GM23338 (cell line): Measurements from ENCODE around the gene FLOT1. TPM values are rescaled to one million over a fixed set of nuclear protein-coding genes. Genes with fewer than 3 reads are reported as not detected.

Experiments
- ATAC-seq: fragments of 200-7000 bp; cut with Tn5 transposase; 3 replicates; pipeline ENCODE4 v1.9.1; 2020
- DNase-seq: peaks from one replicate; pipeline ENCODE4 v3.0.0-alpha.2; 2015; ENCODE audit warnings: low spot score
- H2AFZ ChIP-seq: fragments of 200-600 bp; sonication (generic); 2 replicates; pipeline ENCODE4 v1.8.0; 2016; ENCODE audit warnings: antibody characterized with exemption, mild to moderate bottlenecking, moderate library complexity
- H3F3A ChIP-seq: fragments of 200-600 bp; sonication (generic); replicated peaks from 2 replicates; pipeline ENCODE4 v1.8.0; 2017; ENCODE audit warnings: antibody characterized with exemption, mixed run types, low read depth
- H3K27ac ChIP-seq: fragments of 200-600 bp; sonication (generic); 2 replicates; pipeline ENCODE4 v1.6.1; 2016; ENCODE audit warnings: low read depth
- H3K27me3 ChIP-seq: fragments of 200-600 bp; sonication (generic); 2 replicates; pipeline ENCODE4 v1.8.0; 2016; ENCODE audit warnings: mild to moderate bottlenecking, mixed run types, moderate library complexity; ENCODE audit not compliant: insufficient read depth
- H3K36me3 ChIP-seq: fragments of 200-600 bp; sonication (generic); 2 replicates; pipeline ENCODE4 v1.8.0; 2016; ENCODE audit warnings: mild to moderate bottlenecking; ENCODE audit not compliant: insufficient read depth
- H3K4me1 ChIP-seq: fragments of 200-600 bp; sonication (generic); 2 replicates; pipeline ENCODE4 v1.8.0; 2016; ENCODE audit warnings: mild to moderate bottlenecking, moderate library complexity; ENCODE audit not compliant: insufficient read depth
- H3K4me2 ChIP-seq: fragments of 200-600 bp; sonication (generic); 2 replicates; pipeline ENCODE4 v1.7.1; 2017; ENCODE audit warnings: mixed run types
- H3K4me3 ChIP-seq: fragments of 200-600 bp; sonication (generic); 2 replicates; pipeline ENCODE4 v1.6.1; 2016; ENCODE audit warnings: mixed run types
- H3K79me2 ChIP-seq: fragments of 200-600 bp; sonication (generic); replicated peaks from 2 replicates; pipeline ENCODE4 v1.8.0; 2017; ENCODE audit warnings: mild to moderate bottlenecking; ENCODE audit not compliant: insufficient read depth
- H3K9me2 ChIP-seq: fragments of 200-600 bp; sonication (generic); 2 replicates; pipeline ENCODE4 v1.8.0; 2017; ENCODE audit not compliant: insufficient read depth
- H4K20me1 ChIP-seq: fragments of 200-600 bp; sonication (generic); replicated peaks from 2 replicates; pipeline ENCODE4 v1.8.0; 2017; ENCODE audit warnings: mild to moderate bottlenecking; ENCODE audit not compliant: insufficient read depth
- H3K27ac Mint-ChIP-seq: 2 replicates; pipeline ENCODE4 v1.8.0; 2020; ENCODE audit warnings: inconsistent platforms, mild to moderate bottlenecking, moderate library complexity, mixed read lengths
- H3K27me3 Mint-ChIP-seq: 3 replicates; pipeline ENCODE4 v1.8.0; 2022; ENCODE audit warnings: low read depth, mild to moderate bottlenecking, moderate library complexity, mixed read lengths, inconsistent platforms; ENCODE audit not compliant: insufficient read depth, poor library complexity
- H3K36me3 Mint-ChIP-seq: 3 replicates; pipeline ENCODE4 v1.8.0; 2021; ENCODE audit warnings: low read depth, mild to moderate bottlenecking, inconsistent platforms, moderate library complexity, mixed read lengths
- H3K4me1 Mint-ChIP-seq: 3 replicates; pipeline ENCODE4 v1.8.0; 2020; ENCODE audit warnings: mild to moderate bottlenecking, inconsistent platforms, mixed read lengths
- H3K4me3 Mint-ChIP-seq: 3 replicates; pipeline ENCODE4 v1.8.0; 2021; ENCODE audit warnings: moderate library complexity, mild to moderate bottlenecking, inconsistent platforms, mixed read lengths
- H3K9me3 Mint-ChIP-seq: 3 replicates; pipeline ENCODE4 v1.8.0; 2020; ENCODE audit warnings: moderate library complexity, mild to moderate bottlenecking, inconsistent platforms, mixed read lengths
- CREB1 ChIP-seq: fragments of 250-450 bp; sonication (Bioruptor Pico); IDR thresholded peaks from 2 replicates; pipeline ENCODE4 v1.5.0; 2020; ENCODE audit warnings: low read depth, mild to moderate bottlenecking, moderate library complexity
- EZH2 ChIP-seq: fragments of 200-600 bp; sonication (generic); IDR thresholded peaks from one replicate; pipeline ENCODE4 v1.8.0; 2017; ENCODE audit warnings: antibody characterized with exemption, mild to moderate bottlenecking, low read depth; ENCODE audit not compliant: unreplicated experiment
- EZH2phosphoT487 ChIP-seq: fragments of 200-600 bp; sonication (generic); IDR thresholded peaks from one replicate; pipeline ENCODE4 v1.8.1; 2018; ENCODE audit warnings: antibody characterized with exemption; ENCODE audit not compliant: unreplicated experiment
- JUNB ChIP-seq: IDR thresholded peaks from one replicate; pipeline ENCODE4 v1.6.1; 2016; ENCODE audit warnings: antibody characterized with exemption; ENCODE audit not compliant: unreplicated experiment
- NANOG ChIP-seq: IDR thresholded peaks from 2 replicates; pipeline ENCODE4 v1.6.1; 2016; ENCODE audit warnings: antibody characterized with exemption, borderline replicate concordance
- POLR2AphosphoS5 ChIP-seq: IDR thresholded peaks from 2 replicates; pipeline ENCODE4 v1.6.1; 2016; ENCODE audit warnings: antibody characterized with exemption, low read depth
- STAT1 ChIP-seq: IDR thresholded peaks from one replicate; pipeline ENCODE4 v1.6.1; 2016; ENCODE audit warnings: antibody characterized with exemption; ENCODE audit not compliant: unreplicated experiment
- ZNF114 ChIP-seq: fragments of 250-450 bp; sonication (Bioruptor Pico); IDR thresholded peaks from 2 replicates; pipeline ENCODE4 v1.5.0; 2020; ENCODE audit warnings: mild to moderate bottlenecking, moderate library complexity
- ZNF331 ChIP-seq: fragments of 250-450 bp; sonication (Bioruptor Pico); IDR thresholded peaks from 2 replicates; pipeline ENCODE4 v1.5.0; 2020; ENCODE audit warnings: low read depth, mild to moderate bottlenecking, moderate library complexity
- polyA plus RNA-seq: library from polyadenylated mRNA; unstranded; fragments of >200 nt; fragmentation: Nextera tagmentation; extraction: Ambion mirVana; gene quantifications from 2 replicates; pipeline ENCODE4 v1.2.1, GENCODE V29; 2016
- total RNA-seq: library from RNA; depleted of rRNA; stranded (reverse); fragments of >200 nt; shearing (Covaris generic); gene quantifications from 2 replicates; pipeline ENCODE4 v1.2.3, GENCODE V29; 2014
- TF ChIP-seq, protein P1 (sequence below): IDR thresholded peaks from 2 replicates; pipeline ENCODE4 v1.6.1; 2016; ENCODE audit warnings: antibody characterized with exemption
- TF ChIP-seq, protein P2 (sequence below): fragments of 250-450 bp; sonication (Bioruptor Pico); IDR thresholded peaks from 2 replicates; pipeline ENCODE4 v1.5.0; 2020; ENCODE audit warnings: mild to moderate bottlenecking, moderate library complexity
- TF ChIP-seq, protein P3 (sequence below), 2 experiments: fragments of 200-600 bp in 1 of 2; sonication (generic) in 1 of 2; conservative IDR thresholded peaks; 2 replicates each; pipeline versions ENCODE4 v1.5.1 to v1.6.1; 2016 to 2017; ENCODE audit warnings: antibody characterized with exemption in 2 of 2, low read depth in 2 of 2, mild to moderate bottlenecking in 2 of 2, moderate library complexity in 1 of 2
- TF ChIP-seq, protein P4 (sequence below): IDR thresholded peaks from one replicate; pipeline ENCODE4 v1.6.1; 2018; ENCODE audit warnings: antibody characterized with exemption; ENCODE audit not compliant: unreplicated experiment

Gene FLOT1
- total and polyA plus RNA-seq, 2 experiments from 2014 or later = 72.2 to 94.5 TPM

DNA sequence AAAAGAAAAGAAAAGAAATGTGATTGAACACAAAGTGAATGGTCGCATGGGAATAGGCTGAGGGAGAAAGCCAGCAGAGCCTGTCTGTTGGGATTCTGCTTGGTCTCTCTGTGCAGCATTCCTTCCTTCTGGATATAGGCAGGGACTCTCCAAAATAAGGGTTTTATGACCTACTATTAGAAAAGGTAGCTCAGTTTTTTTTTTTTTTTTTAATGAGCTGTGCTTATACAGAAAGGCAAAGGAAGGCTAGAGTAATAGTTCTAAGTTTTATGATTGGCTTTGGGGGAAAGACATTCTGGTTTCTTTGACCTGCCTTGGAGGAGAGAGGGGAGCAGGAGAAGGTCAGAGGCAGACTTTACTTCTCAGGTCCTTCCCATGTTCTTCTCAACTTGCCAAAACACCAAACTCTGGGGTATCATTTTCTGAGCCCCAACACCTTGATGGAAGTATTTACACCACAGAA is 20.7 kb upstream of the FLOT1 start:
- H3K36me3 ChIP-seq = no peaks in the 10 kb centered on the region
- DNase-seq = no peak
- Mint-ChIP-seq H3K27me3 (peaks cover 12% of the 10 kb centered on the region), H3K4me1 (peaks cover 48% of the 10 kb centered on the region), H3K27ac (peak overlapping the region; percentile 72), H3K4me3 (no peak overlapping the region; the same call in 2 of the 3 replicates), H3K9me3 (no peaks in the 10 kb centered on the region; the same call in 2 of the 3 replicates), H3K36me3 (no peaks in the 10 kb centered on the region)
- H2AFZ ChIP-seq = peak overlapping the region; percentile 92
- no peaks in the 10 kb centered on the region for H4K20me1 ChIP-seq
- peaks cover 26% of the 10 kb centered on the region for H3K4me1 ChIP-seq
- peak overlapping the region; percentile 93; the same call in 1 of the 2 replicates for H3K27ac ChIP-seq
- H3K27me3 ChIP-seq = no peaks in the 10 kb centered on the region
- H3K4me2 ChIP-seq = peak overlapping the region; percentile 67; the same call in 1 of the 2 replicates
- no peak for ATAC-seq
- H3K4me3 ChIP-seq = no peak overlapping the region
- TF ChIP-seq, protein P1, sequence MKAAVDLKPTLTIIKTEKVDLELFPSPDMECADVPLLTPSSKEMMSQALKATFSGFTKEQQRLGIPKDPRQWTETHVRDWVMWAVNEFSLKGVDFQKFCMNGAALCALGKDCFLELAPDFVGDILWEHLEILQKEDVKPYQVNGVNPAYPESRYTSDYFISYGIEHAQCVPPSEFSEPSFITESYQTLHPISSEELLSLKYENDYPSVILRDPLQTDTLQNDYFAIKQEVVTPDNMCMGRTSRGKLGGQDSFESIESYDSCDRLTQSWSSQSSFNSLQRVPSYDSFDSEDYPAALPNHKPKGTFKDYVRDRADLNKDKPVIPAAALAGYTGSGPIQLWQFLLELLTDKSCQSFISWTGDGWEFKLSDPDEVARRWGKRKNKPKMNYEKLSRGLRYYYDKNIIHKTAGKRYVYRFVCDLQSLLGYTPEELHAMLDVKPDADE = no peak
- TF ChIP-seq, protein P2, sequence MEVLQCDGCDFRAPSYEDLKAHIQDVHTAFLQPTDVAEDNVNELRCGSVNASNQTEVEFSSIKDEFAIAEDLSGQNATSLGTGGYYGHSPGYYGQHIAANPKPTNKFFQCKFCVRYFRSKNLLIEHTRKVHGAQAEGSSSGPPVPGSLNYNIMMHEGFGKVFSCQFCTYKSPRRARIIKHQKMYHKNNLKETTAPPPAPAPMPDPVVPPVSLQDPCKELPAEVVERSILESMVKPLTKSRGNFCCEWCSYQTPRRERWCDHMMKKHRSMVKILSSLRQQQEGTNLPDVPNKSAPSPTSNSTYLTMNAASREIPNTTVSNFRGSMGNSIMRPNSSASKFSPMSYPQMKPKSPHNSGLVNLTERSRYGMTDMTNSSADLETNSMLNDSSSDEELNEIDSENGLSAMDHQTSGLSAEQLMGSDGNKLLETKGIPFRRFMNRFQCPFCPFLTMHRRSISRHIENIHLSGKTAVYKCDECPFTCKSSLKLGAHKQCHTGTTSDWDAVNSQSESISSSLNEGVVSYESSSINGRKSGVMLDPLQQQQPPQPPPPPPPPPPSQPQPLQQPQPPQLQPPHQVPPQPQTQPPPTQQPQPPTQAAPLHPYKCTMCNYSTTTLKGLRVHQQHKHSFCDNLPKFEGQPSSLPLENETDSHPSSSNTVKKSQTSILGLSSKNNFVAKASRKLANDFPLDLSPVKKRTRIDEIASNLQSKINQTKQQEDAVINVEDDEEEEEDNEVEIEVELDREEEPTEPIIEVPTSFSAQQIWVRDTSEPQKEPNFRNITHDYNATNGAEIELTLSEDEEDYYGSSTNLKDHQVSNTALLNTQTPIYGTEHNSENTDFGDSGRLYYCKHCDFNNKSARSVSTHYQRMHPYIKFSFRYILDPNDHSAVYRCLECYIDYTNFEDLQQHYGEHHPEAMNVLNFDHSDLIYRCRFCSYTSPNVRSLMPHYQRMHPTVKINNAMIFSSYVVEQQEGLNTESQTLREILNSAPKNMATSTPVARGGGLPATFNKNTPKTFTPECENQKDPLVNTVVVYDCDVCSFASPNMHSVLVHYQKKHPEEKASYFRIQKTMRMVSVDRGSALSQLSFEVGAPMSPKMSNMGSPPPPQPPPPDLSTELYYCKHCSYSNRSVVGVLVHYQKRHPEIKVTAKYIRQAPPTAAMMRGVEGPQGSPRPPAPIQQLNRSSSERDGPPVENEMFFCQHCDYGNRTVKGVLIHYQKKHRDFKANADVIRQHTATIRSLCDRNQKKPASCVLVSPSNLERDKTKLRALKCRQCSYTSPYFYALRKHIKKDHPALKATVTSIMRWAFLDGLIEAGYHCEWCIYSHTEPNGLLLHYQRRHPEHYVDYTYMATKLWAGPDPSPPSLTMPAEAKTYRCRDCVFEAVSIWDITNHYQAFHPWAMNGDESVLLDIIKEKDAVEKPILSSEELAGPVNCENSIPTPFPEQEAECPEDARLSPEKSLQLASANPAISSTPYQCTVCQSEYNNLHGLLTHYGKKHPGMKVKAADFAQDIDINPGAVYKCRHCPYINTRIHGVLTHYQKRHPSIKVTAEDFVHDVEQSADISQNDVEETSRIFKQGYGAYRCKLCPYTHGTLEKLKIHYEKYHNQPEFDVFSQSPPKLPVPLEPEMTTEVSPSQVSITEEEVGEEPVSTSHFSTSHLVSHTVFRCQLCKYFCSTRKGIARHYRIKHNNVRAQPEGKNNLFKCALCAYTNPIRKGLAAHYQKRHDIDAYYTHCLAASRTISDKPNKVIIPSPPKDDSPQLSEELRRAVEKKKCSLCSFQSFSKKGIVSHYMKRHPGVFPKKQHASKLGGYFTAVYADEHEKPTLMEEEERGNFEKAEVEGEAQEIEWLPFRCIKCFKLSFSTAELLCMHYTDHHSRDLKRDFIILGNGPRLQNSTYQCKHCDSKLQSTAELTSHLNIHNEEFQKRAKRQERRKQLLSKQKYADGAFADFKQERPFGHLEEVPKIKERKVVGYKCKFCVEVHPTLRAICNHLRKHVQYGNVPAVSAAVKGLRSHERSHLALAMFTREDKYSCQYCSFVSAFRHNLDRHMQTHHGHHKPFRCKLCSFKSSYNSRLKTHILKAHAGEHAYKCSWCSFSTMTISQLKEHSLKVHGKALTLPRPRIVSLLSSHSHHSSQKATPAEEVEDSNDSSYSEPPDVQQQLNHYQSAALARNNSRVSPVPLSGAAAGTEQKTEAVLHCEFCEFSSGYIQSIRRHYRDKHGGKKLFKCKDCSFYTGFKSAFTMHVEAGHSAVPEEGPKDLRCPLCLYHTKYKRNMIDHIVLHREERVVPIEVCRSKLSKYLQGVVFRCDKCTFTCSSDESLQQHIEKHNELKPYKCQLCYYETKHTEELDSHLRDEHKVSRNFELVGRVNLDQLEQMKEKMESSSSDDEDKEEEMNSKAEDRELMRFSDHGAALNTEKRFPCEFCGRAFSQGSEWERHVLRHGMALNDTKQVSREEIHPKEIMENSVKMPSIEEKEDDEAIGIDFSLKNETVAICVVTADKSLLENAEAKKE (CRISPR knock-in tag) = no peak
- no peak for TF ChIP-seq CREB1
- no peak for TF ChIP-seq NANOG
- no peak for TF ChIP-seq ZNF331 (CRISPR knock-in tag)
- TF ChIP-seq, protein P3, sequence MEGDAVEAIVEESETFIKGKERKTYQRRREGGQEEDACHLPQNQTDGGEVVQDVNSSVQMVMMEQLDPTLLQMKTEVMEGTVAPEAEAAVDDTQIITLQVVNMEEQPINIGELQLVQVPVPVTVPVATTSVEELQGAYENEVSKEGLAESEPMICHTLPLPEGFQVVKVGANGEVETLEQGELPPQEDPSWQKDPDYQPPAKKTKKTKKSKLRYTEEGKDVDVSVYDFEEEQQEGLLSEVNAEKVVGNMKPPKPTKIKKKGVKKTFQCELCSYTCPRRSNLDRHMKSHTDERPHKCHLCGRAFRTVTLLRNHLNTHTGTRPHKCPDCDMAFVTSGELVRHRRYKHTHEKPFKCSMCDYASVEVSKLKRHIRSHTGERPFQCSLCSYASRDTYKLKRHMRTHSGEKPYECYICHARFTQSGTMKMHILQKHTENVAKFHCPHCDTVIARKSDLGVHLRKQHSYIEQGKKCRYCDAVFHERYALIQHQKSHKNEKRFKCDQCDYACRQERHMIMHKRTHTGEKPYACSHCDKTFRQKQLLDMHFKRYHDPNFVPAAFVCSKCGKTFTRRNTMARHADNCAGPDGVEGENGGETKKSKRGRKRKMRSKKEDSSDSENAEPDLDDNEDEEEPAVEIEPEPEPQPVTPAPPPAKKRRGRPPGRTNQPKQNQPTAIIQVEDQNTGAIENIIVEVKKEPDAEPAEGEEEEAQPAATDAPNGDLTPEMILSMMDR (conservative IDR thresholded peaks at IDR 0.05; ENCODE audit: low read depth in 2 of 2) = no peak
- no peak for TF ChIP-seq STAT1
- TF ChIP-seq, protein P4, sequence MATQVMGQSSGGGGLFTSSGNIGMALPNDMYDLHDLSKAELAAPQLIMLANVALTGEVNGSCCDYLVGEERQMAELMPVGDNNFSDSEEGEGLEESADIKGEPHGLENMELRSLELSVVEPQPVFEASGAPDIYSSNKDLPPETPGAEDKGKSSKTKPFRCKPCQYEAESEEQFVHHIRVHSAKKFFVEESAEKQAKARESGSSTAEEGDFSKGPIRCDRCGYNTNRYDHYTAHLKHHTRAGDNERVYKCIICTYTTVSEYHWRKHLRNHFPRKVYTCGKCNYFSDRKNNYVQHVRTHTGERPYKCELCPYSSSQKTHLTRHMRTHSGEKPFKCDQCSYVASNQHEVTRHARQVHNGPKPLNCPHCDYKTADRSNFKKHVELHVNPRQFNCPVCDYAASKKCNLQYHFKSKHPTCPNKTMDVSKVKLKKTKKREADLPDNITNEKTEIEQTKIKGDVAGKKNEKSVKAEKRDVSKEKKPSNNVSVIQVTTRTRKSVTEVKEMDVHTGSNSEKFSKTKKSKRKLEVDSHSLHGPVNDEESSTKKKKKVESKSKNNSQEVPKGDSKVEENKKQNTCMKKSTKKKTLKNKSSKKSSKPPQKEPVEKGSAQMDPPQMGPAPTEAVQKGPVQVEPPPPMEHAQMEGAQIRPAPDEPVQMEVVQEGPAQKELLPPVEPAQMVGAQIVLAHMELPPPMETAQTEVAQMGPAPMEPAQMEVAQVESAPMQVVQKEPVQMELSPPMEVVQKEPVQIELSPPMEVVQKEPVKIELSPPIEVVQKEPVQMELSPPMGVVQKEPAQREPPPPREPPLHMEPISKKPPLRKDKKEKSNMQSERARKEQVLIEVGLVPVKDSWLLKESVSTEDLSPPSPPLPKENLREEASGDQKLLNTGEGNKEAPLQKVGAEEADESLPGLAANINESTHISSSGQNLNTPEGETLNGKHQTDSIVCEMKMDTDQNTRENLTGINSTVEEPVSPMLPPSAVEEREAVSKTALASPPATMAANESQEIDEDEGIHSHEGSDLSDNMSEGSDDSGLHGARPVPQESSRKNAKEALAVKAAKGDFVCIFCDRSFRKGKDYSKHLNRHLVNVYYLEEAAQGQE = no peak
- TF ChIP-seq EZH2 = no peak
- no peak for TF ChIP-seq ZNF114 (CRISPR knock-in tag)
- TF ChIP-seq EZH2phosphoT487 = no peak
- TF ChIP-seq POLR2AphosphoS5 = no peak
- TF ChIP-seq JUNB = no peak
- H3K9me2 ChIP-seq = no peaks in the 10 kb centered on the region
- H3F3A ChIP-seq = no peaks in the 10 kb centered on the region
- no peaks in the 10 kb centered on the region for H3K79me2 ChIP-seq
